Ishikawa (cell line): ENCODE data around the gene USP17L13.
"Not testable (repeated sequence)": the region's sequence is repeated elsewhere in the genome, so short reads cannot be mapped to it uniquely, and the experiment has no call there.

Experiments
- CEBPB ChIP-seq: IDR thresholded peaks from 2 replicates; pipeline ENCODE4 v1.6.1; 2012
- CREB1 ChIP-seq: IDR thresholded peaks from 2 replicates; pipeline ENCODE4 v1.6.1; 2012; ENCODE audit warnings: low read depth
- EGR1 ChIP-seq: IDR thresholded peaks from 2 replicates; pipeline ENCODE4 v1.6.1; 2012
- EP300 ChIP-seq: IDR thresholded peaks from 2 replicates; pipeline ENCODE4 v1.6.1; 2012; ENCODE audit warnings: borderline replicate concordance
- MAX ChIP-seq: IDR thresholded peaks from 2 replicates; pipeline ENCODE4 v1.6.1; 2012
- NFIC ChIP-seq: IDR thresholded peaks from 2 replicates; pipeline ENCODE4 v1.6.1; 2012
- RAD21 ChIP-seq: IDR thresholded peaks from 2 replicates; pipeline ENCODE4 v1.6.1; 2012; ENCODE audit warnings: low read depth
- REST ChIP-seq: IDR thresholded peaks from 2 replicates; pipeline ENCODE4 v1.6.1; 2012; ENCODE audit warnings: low read depth, mild to moderate bottlenecking
- TAF1 ChIP-seq: IDR thresholded peaks from 2 replicates; pipeline ENCODE4 v1.6.1; 2012; ENCODE audit warnings: low read depth, mild to moderate bottlenecking
- TCF12 ChIP-seq: IDR thresholded peaks from 2 replicates; pipeline ENCODE4 v1.6.1; 2012; ENCODE audit warnings: low read depth
- USF1 ChIP-seq: IDR thresholded peaks from 2 replicates; pipeline ENCODE4 v1.6.1; 2012
- YY1 ChIP-seq: IDR thresholded peaks from 2 replicates; pipeline ENCODE4 v1.6.1; 2012; ENCODE audit warnings: low read depth
- ZBTB7A ChIP-seq: IDR thresholded peaks from 2 replicates; pipeline ENCODE4 v1.6.1; 2012; ENCODE audit warnings: low read depth

Gene USP17L13

GRCh38 chr4:9224596-9224995, at the start of gene USP17L13:
USP17L13 (plus strand) TSS chr4:9224896; CDS start chr4:9224896, 0 bp downstream.
- not testable (repeated sequence) for TF ChIP-seq TAF1, MAX, EP300

GRCh38 chr4:9210357-9210756, 14.3 kb upstream of the USP17L13 start, which contains the start of gene USP17L10:
USP17L10 (plus strand) TSS chr4:9210657; CDS start chr4:9210657, 0 bp downstream.
- TF ChIP-seq EP300, CEBPB, NFIC: not testable (repeated sequence)

- not testable (repeated sequence) for TF ChIP-seq CREB1, REST, EP300
Measured at GRCh38 chr4:9215105-9215504, 9.6 kb upstream of the USP17L13 start, which contains the start of gene USP17L11. USP17L11 (plus strand) TSS chr4:9215405; CDS start chr4:9215405, 0 bp downstream.

- not testable (repeated sequence) for TF ChIP-seq USF1, TCF12, REST
Measured at GRCh38 chr4:9219852-9220251, 4.8 kb upstream of the USP17L13 start, which contains the start of gene USP17L12. USP17L12 (plus strand) TSS chr4:9220152; CDS start chr4:9220152, 0 bp downstream.

GRCh38 chr4:9234085-9234484, 9.4 kb downstream of the USP17L13 start, which contains the start of gene USP17L15:
USP17L15 (plus strand) TSS chr4:9234385; CDS start chr4:9234385, 0 bp downstream.
- not testable (repeated sequence) for TF ChIP-seq YY1, RAD21, EGR1

GRCh38 chr4:9243579-9243978, 18.9 kb downstream of the USP17L13 start, which contains the start of gene USP17L17:
USP17L17 (plus strand) TSS chr4:9243879; CDS start chr4:9243879, 0 bp downstream.
- TF ChIP-seq ZBTB7A, CREB1, MAX: not testable (repeated sequence)

GRCh38 chr4:9247953-9248680, 23.4 kb downstream of the USP17L13 start, which contains the start of gene USP17L18:
USP17L18 (plus strand) TSS chr4:9248630; CDS start chr4:9248630, 0 bp downstream.
- TF ChIP-seq RAD21, YY1, USF1: not testable (repeated sequence)

- TF ChIP-seq MAX, REST, EP300: not testable (repeated sequence)
Measured at GRCh38 chr4:9253078-9253477, 28.4 kb downstream of the USP17L13 start, which contains the start of gene USP17L19. USP17L19 (plus strand) TSS chr4:9253378; CDS start chr4:9253378, 0 bp downstream.
